ENCODE data around the gene TSPAN6. TPM values are rescaled to one million over a fixed set of nuclear protein-coding genes. Genes with fewer than 3 reads are reported as not detected.

TSPAN6 gene
- total RNA-seq, 4 donors from 2014 or later, result 2.5 to 5.9 (median 3.1) TPM

DNA sequence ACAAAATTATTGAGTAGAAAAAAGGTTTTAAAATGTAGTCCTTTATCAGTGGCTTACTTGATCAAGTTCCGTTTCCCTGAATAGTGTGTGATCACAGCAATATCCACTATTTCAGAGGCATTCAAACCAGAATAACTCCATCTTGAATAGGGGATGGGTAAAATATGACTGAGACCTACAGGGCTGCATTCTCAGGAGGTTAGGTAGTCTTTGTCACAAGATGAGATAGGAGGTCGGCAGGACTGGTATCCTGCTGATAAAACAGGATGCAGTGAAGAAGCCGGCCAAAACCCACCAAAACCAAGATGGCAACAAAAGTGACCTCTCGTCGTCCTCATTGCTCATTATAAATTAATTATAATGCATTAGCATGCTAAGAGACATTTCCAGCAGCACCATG lies 24.7 kb downstream of the TSPAN6 start:
- H3K36me3 ChIP-seq, result no peaks in the 10 kb centered on the region
- no peaks in the 10 kb centered on the region for H3K4me1 ChIP-seq
- no peaks in the 10 kb centered on the region for H3K9me3 ChIP-seq
- no peak overlapping the region for H3K4me3 ChIP-seq
- no peak overlapping the region for H3K27ac ChIP-seq
- TF ChIP-seq POLR2A (IDR thresholded peaks at IDR 0.05), result no peak
- TF ChIP-seq, protein P1, sequence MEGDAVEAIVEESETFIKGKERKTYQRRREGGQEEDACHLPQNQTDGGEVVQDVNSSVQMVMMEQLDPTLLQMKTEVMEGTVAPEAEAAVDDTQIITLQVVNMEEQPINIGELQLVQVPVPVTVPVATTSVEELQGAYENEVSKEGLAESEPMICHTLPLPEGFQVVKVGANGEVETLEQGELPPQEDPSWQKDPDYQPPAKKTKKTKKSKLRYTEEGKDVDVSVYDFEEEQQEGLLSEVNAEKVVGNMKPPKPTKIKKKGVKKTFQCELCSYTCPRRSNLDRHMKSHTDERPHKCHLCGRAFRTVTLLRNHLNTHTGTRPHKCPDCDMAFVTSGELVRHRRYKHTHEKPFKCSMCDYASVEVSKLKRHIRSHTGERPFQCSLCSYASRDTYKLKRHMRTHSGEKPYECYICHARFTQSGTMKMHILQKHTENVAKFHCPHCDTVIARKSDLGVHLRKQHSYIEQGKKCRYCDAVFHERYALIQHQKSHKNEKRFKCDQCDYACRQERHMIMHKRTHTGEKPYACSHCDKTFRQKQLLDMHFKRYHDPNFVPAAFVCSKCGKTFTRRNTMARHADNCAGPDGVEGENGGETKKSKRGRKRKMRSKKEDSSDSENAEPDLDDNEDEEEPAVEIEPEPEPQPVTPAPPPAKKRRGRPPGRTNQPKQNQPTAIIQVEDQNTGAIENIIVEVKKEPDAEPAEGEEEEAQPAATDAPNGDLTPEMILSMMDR (IDR thresholded peaks at IDR 0.05 in 4 of 5, conservative IDR thresholded peaks at IDR 0.05 in 1 of 5), result no peak
- DNase-seq (no peak), ATAC-seq (no peak)
- in situ Hi-C loops (cut with MboI; ENCODE audit: low sequenced_read_pairs in 4 of 4), result no loop called here
- intact Hi-C loops (cut with DNase I; ENCODE audit: low total_unique reads), result loop anchor here (5.0 kb wide), 1 partner anchor 100 kb away; no protein-coding TSS in a partner anchor
- H3K27me3 ChIP-seq, result no peaks in the 10 kb centered on the region

DNA sequence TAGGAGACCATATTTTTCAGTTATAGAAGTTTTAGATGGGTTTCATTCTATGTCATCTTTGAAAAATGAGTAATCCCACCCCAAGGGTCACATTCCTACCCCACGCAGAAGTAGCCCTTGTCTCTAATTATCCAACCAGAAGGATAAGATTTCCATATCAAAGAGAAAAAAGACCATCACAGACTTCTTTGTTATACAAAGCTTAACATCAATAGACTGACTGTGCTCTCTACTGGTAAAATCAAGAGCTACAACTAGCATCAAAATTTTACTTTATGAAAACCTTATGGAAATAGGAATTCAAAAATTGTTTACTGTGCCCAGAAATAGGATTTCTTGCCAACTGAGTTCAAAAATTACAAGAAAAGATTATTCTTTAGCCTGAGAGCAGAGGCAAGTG lies 27.0 kb downstream of the TSPAN6 start:
- Histone ChIP-seq H3K4me1 (no peaks in the 10 kb centered on the region), H3K4me3 (no peak overlapping the region), H3K27me3 (no peaks in the 10 kb centered on the region), H3K36me3 (no peaks in the 10 kb centered on the region), H3K9me3 (no peaks in the 10 kb centered on the region), H3K27ac (no peak overlapping the region)
- intact Hi-C loops (cut with DNase I; ENCODE audit: low total_unique reads) (no loop called here), in situ Hi-C loops (cut with MboI; ENCODE audit: low sequenced_read_pairs in 4 of 4) (no loop called here)
- no peak for DNase-seq
- TF ChIP-seq, protein P1 (IDR thresholded peaks at IDR 0.05 in 4 of 5, conservative IDR thresholded peaks at IDR 0.05 in 1 of 5), result no peak
- TF ChIP-seq POLR2A (IDR thresholded peaks at IDR 0.05), result no peak
- ATAC-seq, result no peak

DNA sequence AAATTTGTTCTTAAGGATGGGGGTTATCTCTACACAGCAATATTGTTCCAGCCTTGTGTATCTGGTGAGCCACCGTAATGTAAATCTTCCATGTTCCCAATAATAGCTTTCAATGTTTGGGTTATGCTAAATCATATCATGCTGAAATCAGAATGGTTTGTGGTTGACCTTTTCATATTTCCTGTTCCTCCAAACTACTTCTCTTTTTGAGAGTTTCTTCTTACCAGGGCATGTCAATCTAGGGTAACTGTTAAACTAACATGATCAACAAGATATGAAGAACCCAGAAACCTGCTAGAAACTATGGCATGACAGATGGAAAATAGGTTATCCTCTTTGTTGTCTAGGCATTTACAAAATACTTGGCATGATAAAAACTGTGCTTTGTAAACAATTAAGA lies 29.9 kb downstream of the TSPAN6 start:
- intact Hi-C loops (cut with DNase I; ENCODE audit: low total_unique reads) (no loop called here), in situ Hi-C loops (cut with MboI; ENCODE audit: low sequenced_read_pairs in 4 of 4) (no loop called here)
- DNase-seq (no peak), ATAC-seq (no peak)
- H3K27me3 ChIP-seq, result no peaks in the 10 kb centered on the region
- no peaks in the 10 kb centered on the region for H3K36me3 ChIP-seq
- no peaks in the 10 kb centered on the region for H3K4me1 ChIP-seq
- H3K27ac ChIP-seq, result no peak overlapping the region
- H3K9me3 ChIP-seq, result no peaks in the 10 kb centered on the region
- no peak overlapping the region for H3K4me3 ChIP-seq
- no peak for TF ChIP-seq POLR2A (IDR thresholded peaks at IDR 0.05)
- TF ChIP-seq, protein P1 (IDR thresholded peaks at IDR 0.05 in 4 of 5, conservative IDR thresholded peaks at IDR 0.05 in 1 of 5), result no peak

DNA sequence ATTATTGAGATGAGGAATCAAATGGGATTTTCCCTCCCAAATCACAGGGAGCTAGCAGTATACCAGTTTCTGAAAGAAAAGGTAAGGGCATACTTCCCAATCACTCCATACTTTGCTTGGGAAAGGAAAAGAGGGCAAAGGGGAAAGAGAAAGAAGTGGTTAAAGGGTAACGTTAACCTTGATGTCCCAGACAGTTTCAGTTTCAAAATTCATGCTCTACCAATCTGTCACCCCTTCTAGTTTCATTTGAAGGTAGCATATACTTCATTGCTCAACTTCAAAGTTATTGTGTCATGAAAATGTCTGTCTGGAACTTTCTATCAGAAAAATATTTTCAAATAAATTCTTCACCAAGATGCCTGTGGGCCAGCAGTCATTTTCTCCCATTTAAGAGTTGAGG lies 35.8 kb downstream of the TSPAN6 start:
- Histone ChIP-seq H3K27me3 (no peaks in the 10 kb centered on the region), H3K27ac (no peak overlapping the region), H3K4me1 (no peaks in the 10 kb centered on the region), H3K36me3 (no peaks in the 10 kb centered on the region), H3K9me3 (no peaks in the 10 kb centered on the region), H3K4me3 (no peak overlapping the region)
- TF ChIP-seq, protein P1 (IDR thresholded peaks at IDR 0.05 in 4 of 5, conservative IDR thresholded peaks at IDR 0.05 in 1 of 5), result no peak
- in situ Hi-C loops (cut with MboI; ENCODE audit: low sequenced_read_pairs in 4 of 4), result no loop called here
- intact Hi-C loops (cut with DNase I; ENCODE audit: low total_unique reads), result no loop called here
- DNase-seq, result no peak
- ATAC-seq, result no peak

DNA sequence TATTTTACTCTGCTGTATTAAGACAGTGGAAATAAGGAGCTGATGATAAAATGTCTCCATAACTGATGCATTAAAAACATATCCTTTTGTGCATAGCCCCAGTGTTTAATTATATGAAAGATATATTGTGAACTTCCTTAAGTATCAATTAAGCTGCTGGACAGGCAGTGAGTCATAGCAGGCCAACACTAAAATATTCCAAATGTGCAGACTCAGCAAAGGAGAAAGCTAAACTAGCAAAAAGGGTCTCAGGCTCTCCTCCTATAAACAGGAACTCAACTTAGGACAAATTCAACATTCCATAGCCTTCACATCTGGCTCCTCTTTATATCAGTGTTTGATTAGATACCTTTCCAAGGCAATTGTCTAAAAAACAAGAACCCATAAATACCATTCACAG lies 36.3 kb downstream of the TSPAN6 start:
- Histone ChIP-seq H3K27me3 (no peaks in the 10 kb centered on the region), H3K9me3 (no peaks in the 10 kb centered on the region), H3K4me3 (no peak overlapping the region), H3K36me3 (no peaks in the 10 kb centered on the region), H3K4me1 (no peaks in the 10 kb centered on the region), H3K27ac (no peak overlapping the region)
- TF ChIP-seq, protein P1 (IDR thresholded peaks at IDR 0.05 in 4 of 5, conservative IDR thresholded peaks at IDR 0.05 in 1 of 5), result no peak
- intact Hi-C loops (cut with DNase I; ENCODE audit: low total_unique reads) (no loop called here), in situ Hi-C loops (cut with MboI; ENCODE audit: low sequenced_read_pairs in 4 of 4) (no loop called here)
- no peak for ATAC-seq
- DNase-seq, result no peak

Measured in gastrocnemius medialis (tissue), 4 donors.